ENCODE measurements around the gene RPL39L.

- TF ChIP-seq CTCF (IDR thresholded peaks at IDR 0.05) (no peak), POLR2AphosphoS5 (IDR thresholded peaks at IDR 0.05; ENCODE audit: low read depth, low read length) (no peak), REST (IDR thresholded peaks at IDR 0.05; ENCODE audit: insufficient read depth in 1 of 2, low read depth in 2 of 2, low read length in 1 of 2) (no peak), TCF7L2 (IDR thresholded peaks at IDR 0.05; ENCODE audit: low read depth, low read length) (no peak)
These were observed 47.6 kb upstream of the RPL39L start for GRCh38 chr3:187186801-187187421.

Measured in Panc1 (cell line).